KG1 (cell line): Measurements from ENCODE around the gene DISP3.

Experiments used
- DNase-seq: peaks from one replicate; lab custom pipeline; 2025; lab: John Stamatoyannopoulos, UW

DISP3 gene

DNA sequence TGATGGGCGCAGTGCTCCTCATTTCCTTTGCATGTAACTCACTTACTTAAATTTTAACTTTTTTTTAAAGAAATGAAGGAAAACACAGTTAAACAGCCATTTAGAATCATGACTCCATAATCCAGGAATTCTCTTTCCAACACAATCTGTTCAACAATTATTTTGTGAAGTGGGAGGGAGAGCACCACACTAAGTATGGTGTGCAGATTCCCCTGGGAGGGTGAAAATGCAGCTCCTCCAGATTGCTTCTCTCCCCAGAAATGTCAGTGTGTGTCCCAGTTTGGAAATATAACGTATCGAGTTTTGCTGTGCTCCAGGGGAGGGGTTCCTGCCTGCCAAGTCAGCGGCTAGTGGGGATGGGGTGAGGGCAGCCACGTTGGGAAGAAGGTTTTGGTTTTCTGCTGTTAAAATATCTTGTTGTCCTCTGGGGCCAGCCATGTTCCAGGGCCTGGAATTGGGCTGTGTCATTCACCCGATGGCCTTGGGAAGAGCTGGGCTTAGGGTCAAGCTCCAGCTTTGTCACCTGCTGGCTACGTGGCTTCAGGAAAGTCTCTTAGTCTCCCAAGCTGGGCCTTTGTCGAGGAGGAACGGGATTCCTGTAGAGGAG is 17.3 kb upstream of the DISP3 start:
- no peak for DNase-seq

DNA sequence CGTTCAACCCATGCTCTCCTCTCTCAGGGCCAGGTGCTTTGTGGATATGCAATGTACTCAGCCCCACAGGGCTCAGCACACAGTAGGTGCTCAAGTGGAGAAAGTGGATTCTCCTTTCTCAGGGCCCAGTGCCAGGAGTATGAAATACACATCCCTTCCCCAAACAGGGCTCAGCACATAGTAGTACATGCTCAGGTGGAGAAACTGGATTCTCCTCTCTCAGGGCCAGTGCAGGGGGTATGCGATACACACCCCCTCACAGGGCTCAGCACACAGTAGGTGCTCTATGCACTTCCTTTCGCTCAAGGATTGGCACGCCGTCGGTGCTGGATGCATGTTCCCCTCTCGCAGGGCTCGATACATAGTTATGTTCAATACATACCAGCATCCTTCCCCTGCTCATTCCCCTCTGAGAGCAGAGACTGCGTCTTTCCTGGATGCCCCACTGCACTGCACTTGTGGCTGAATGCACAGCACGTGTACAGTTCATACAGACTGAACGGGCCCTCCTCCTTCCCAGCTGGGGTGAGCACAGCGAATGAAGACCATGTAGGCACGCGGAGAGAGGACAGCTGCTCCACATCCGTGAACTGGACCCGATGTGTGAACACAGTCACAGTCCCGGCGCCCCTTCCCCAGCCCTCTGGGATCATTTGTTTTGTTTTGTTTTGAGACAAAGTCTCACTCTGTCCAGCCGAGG is 16.6 kb upstream of the DISP3 start:
- DNase-seq = no peak

DNA sequence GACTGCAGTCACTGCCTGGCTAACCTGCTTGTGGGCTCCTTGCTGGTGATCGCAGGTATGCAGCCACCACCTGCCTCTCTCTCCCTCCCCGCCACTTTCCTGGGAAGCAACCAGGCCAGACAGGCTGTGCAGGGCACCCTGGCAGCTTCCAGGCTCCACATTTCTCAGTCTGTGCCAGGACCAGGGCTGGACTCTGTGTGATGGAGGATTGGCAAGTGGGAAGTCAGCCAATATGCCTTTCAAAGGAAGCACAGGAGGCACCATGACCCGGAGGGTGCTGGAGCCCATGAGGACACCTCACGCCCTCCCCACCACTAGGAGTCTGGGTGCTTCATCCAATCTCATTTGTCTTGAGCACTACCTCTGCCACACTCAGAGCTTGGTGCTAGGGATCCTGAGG is 15.8 kb upstream of the DISP3 start:
- no peak for DNase-seq

DNA sequence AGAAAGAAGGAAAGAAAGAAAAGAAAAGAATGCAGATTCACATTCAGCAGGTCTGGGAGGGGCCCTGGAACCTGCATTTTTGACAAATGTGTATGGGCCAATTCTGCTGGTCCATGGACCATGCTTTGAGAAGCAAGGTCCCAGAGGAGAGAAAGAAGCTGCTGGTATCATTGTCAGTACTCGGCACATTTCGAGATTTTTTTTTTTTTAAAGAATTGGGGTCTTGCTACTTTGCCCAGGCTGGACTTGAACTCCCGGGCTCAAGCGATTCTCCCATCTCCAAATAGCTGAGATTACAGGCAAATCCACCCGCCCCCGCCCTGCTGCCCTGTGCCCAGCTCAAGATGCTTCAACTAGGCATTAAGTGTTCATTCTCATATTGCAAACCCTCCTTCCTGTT is 13.6 kb upstream of the DISP3 start:
- DNase-seq = no peak

DNA sequence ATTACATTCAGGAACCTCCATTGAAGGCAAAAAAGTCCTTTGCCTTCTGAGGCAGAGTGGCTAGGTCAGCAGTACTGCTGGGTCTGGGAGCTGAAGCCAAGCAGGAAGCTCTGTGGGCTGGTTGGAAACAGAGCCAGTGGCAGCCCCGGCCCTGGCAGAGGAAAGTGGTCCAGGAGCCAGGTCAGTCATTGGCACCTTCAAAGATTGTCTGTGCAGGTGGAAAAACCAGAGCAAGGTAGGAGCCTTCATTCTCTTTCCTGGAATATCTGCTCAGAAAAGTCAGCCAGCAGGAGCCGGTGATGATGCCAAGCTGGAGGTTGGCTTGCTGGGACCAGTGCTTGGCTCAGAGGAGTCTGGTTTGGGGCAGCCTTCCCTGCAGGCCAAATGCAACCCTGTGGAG is 12.5 kb upstream of the DISP3 start:
- DNase-seq = no peak

DNA sequence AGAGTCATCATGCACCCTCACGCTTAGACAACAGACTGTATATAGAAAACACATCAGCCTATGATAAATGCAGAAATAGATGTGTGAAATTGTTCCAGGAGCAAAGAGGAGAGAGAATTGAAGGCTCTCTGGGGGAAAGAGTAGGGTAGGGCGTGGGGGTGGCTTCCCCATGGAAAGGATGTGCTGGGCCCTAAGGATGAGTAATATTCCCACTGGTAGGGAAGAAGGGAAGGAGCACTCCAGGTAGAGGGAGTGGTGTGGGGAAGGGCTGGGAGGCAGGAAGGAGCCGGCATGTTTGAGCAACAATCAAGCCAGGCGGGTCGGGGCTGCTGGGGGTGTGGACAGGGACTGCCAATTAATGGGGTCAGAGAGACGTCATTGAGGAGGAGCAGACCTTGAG is 10.1 kb upstream of the DISP3 start:
- no peak for DNase-seq

DNA sequence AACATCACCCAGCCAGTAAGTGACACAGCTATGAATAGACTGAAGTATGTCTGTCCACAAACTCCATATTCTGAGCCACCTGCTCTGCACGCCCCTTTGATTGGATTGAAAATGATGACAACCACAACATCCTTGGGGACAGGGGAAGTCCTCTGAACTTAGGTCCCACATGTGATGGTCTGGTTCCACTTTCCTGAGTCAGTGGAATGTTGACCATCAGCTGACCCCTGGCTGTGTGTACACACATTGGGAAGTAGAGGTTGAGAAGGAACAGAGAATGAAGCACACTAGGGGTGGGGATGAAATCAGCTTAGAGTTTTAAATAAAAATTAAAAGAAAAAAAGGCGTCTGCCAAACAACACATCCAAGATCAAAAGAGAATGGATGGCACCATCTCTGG is 8.0 kb upstream of the DISP3 start:
- no peak for DNase-seq

DNA sequence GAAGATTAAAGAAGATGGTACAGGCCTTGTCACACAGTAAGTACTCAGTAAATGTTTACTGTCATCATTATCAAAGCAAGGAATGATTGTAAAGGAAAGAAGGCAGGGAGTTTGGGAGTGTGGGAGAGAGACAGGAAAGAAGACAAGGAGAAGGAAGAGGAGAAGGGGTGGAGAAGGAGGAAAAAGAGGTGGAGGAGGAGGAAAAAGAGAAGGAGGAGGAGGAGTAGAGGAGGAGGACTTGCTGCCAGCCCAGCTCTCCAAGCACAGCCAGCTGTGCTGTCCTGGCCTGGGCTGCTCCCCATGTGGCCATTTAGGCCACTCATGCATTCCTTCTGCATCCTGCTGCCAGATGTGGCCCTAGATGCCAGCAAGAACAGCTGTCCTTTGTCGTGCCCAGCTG is 7.5 kb upstream of the DISP3 start:
- no peak for DNase-seq

DNA sequence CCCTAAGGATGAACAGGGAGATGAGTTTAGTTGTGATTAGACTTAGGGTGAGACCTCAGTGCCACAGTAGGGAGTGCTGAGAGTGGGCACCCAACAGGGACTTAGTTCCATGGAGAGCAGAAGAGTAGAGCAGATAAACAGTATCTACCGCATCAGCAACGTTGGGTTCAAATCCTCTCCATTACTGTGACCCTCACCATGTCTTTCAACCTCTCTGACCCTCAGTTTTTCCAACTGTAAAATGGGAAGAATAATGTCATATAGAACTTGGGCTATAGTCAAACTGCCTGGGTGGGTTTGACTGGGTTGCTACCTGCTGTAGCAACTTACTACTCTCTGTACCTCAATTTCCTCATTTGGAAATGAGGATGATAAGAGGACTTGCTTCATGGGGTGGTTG is 6.7 kb upstream of the DISP3 start:
- DNase-seq = no peak

DNA sequence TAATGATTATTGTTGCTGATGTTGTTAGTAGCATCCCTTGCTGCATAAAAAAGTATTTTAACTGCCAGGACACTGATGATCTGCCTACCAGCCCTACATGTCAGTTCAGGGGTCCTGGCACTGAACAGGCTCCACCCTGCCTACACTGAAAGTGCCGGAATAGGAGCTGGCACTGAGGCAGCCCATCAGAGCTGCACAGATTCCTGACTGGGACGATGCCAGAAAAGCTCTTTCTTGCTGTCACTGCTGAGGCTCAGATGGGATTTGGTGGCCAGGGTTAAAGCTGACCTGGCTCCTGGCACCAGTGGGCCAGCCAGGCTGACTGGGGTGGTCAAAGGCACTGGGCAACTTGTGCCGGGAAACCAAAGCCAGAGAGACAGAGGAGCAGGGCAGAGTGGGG is 6.2 kb upstream of the DISP3 start:
- DNase-seq = no peak

DNA sequence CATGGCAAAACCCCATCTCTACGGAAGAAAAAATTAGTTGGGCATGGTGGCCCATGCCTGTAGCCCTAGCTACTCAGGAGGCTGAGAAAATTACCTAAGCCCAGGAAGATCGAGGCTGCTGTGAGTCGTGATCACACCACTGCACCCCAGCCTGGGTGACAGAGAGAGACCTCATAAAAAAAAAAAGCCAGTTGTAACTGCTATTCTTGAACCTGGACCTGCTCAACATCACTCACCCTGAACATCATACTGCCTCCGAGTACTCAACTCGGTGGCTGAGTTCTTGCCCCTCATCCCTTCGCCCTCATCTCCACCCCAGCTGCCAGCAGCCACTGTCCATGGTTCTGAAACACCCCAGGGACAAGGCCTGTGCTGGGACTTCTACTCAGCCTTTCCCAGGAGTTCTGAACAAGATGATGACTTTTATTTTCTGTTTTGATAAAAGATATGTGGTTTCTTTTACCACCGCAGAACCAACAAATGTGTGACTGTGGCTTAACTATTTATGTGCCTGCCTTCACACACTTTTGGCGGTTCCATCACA is 5.4 kb upstream of the DISP3 start:
- no peak for DNase-seq

DNA sequence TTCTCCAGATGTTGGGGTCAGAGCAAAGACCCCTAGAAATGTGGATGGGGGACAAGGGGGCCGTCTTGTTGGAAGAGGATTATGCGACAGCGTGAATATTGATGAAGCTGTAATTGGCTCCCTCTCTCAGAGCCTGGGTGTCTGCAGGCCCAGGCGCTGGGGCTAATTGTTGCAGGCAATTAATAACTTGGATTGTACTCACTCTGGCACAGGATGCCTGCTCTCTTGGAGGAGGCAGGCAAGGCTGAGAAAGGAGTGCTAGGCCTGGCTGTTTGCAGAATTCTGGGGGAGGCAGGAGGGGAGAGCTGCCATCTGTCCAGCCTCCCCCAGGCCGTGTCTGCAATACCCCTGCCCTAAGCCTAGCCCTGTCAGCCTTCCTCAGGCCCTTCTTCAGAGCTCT is 4.1 kb upstream of the DISP3 start:
- no peak for DNase-seq

DNA sequence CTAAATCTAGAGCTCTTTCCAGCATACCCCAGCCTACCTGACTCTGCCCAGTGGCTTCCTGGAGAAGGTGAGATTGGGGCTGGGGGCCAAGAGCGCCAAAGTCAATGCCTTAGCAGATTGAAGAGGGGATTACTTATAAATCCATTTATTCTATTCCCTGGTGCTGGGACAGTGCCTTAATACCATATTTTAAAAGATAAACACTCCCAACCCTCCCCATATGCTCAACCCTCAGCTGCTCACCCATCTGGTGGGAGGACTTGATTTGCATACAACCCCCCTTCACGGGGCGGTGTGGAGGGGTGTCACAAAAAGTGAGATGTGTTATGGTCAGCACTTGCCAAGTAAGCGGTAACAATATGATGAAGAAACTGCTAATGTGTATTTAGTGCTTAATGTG is 3.2 kb upstream of the DISP3 start:
- DNase-seq = no peak

DNA sequence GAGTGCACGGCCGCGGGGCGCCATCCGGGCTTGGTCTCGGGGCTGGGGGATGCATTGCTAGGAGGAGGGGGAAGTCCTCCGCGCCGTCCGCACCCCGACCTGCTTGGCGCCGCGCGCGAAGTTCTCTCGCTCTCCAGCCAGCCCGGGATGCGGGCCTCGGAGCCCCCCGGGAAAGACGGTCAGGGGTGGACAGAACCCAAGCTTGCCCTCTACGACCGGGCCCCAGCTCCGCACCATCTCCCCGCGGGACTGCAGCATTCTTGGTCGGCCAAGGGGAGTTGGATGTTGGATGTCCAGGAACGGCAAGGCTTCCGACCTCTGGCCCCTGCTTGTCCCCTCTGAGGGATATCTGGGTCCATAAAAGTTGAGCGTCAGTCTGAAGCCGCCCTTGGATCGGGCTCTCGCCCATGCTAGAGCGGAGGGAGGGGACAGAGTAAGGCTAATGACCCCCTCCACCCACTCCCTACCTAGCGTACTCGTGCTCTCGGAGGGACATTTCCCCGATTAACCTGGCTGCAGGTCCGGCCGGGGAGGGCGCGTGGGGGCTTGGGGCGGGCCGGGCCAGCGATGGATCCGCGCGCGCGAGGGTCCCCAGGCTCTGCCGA is 522 bp downstream of the DISP3 start:
- no peak for DNase-seq

DNA sequence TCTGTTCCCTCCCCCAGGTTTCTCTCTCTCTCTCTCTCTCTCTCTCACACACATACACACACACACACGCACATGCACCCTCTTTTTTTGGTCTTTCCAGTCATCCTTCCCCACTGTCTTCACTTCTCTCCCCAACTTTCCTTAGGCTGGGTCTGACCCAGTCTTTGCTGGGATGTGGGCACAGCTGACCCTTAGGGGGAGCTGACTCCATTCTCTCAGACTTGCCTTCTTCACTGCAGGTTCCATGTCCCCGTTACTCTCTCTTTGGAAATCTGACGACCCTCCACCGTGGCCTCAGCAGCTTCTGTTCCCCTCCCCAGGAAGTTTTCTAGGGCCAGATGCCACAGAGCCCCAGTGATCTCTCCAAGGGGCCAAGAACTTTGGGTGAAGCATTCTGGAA is 2.1 kb downstream of the DISP3 start:
- DNase-seq = no peak

DNA sequence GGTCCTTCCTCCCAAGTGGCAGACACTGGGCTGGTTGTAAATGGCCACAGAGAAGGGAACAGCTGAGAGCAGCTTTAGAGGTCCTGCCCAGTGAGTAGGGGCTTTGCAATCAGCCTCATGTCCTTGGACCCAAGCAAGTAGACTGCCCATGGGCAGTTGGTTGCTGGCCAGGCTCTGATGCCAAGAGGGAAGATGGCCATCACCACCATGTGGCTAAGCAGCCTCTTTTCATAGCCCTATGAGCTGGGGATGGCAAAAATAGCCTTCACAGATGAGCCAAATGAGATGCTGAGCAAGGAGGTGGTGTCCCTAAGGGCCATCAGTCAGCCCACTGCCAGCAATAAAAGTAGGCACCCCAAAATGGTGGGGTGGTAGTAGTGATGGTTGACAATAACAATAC is 3.2 kb downstream of the DISP3 start:
- no peak for DNase-seq

DNA sequence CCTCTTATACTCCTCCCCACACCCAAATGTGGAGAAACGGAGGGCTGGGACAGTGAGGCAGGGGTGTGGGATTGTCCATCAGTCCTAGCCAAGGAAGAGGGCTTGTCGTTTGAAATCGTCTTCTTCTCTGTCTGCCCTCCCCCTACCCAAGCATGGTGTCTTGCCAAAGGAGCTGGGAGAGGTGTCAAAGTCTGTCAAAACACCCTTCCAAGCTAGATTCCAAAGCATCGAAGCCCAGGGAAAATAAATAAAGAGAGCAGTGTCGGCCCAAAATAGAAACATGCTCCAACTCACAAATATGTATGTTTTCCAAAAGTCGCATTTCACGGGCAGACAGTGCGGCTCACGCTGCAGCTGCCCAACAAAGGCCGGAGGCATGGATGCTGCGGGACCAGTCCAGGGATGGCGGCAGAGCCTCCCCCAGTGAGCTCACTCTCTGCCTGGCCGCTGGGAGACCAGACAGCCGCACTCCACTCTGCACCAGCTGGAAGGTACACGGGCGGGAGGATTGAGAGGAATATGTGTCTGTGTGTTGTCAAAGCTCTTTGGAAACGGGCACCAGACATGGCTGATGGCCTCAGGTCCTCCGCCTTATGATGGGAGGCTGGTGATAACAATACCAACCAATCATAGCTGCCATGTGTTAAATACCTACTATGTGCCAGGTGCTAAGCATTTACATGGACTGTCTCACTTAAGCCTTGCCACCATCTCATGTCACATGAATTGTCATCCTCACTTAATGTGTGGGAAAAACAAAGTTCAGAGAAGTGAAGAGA is 3.9 kb downstream of the DISP3 start:
- no peak for DNase-seq

DNA sequence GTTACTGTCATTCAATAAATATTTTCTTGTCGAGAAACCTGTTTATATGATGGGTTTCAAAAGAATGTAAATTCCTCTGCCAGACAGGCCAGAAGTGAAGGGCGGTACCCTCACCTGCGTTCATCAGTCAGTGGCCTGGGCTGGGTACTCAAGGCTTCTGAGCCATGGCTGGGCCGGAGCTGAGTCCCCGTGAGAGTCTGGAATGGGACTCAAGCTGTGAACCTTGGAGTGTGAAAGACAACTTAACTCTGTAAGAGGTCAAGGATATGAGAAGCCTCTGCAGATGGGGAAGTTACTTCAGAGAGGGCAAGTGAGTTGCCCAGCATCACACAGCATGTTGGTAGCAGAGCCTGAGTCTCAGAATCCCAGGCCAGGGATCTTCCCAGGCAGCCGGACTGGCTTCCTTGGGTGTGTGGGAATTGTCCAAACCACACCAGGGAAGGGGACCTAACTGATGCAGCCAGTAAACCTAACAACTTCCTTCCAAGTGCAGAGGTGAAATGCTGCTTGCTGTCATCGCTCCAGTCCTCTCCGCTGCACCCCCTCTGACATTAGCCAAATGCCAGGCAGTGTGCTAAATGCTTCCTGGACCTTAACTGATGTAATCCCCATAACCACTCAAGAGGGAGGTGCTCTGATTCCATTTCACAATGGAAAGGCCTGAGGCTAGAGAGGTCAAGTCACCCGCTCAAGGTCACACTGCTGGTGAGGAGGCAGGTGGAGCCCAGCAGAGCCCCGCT is 4.8 kb downstream of the DISP3 start:
- no peak for DNase-seq

DNA sequence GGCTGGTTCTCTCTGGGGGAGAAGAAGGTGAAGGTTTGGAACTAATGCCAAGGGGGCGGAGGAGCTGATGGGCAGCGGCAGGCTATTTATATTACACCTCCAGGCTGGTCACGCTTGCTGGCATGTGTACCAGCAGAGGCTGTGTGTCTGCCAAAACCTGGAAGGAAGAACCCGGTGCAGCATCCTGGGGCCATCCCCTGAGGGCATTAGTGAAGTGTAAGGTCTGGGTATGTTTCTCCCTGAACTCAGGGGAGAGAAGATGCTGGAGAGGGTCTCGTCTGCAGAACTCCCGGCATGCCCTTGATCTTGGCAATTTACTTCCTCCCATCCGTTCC is 5.3 kb downstream of the DISP3 start:
- no peak for DNase-seq

DNA sequence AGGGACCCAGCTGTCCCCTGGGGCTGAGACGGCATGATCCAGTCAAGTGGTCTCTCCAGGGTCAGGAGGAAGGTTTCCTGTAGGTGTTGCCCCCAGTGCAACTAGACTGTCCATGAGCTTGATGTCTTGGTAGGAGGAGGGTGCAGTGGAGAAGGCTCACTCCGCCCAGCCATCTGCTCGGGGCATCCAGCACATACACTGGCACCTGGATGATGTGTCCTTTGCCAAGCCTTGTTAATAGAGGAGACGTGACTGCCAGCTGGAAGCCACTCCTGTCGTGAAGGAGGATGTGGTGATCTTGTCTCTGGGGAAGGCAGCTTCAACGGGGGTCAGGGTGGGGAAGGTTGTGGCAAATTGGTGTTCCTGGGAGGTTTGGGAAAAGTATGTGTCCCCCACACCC is 6.2 kb downstream of the DISP3 start:
- DNase-seq = no peak

DNA sequence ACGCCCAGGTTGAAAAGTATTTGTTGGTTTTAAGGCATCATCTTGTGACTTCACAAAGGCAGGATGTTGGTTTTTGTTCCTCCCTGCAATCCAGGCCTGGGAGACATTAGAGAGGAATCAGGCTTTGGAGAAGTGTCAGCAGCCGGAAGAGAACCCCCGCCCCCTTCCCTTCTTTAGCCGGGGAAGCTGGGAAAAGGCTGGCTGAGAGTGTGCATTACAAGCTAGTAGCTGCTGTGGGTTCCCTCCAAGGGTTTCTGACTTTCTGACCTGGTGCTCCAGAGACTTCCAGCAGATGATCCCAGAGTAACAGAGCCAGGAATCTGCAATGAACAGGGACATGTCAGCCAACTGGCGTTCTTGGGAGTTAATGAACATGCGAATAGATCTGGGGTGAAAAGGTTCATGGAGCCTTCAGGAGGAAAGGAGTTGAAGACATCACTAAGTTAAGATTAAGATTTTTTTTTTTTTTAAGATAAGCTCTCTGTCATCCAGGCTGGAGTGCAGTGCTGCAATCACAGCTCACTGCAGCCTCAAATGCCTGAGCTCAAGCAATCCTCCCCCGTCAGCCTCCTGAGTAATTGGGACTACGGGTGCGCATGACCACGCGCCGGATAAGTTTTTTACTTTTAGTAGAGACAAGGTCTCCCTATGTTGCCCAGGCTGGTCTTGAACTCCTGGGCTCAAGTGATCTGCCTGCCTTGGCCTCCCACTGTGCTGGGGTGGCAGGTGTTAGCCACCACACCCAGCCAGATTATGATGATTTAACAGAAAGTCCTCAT is 7.5 kb downstream of the DISP3 start:
- DNase-seq = no peak
